Neutrophil (primary cell): ENCODE measurements around the gene SLC25A2.

ENCODE experiments used
- H3K27ac ChIP-seq: fragments of 200-600 bp; sonication (generic); 2 replicates; pipeline ENCODE4 v1.5.1; 2016; ENCODE audit warnings: mild to moderate bottlenecking, moderate library complexity
- H3K27me3 ChIP-seq: fragments of 200-600 bp; sonication (generic); 2 replicates; pipeline ENCODE4 v1.6.0; 2016; ENCODE audit warnings: mild to moderate bottlenecking
- H3K36me3 ChIP-seq: fragments of 200-600 bp; sonication (generic); 2 replicates; pipeline ENCODE4 v1.5.1; 2017
- H3K4me1 ChIP-seq, 2 experiments: fragments of 200-600 bp in 1 of 2; sonication (generic) in 1 of 2; 1 replicate in 1 of 2; 2 replicates in 1 of 2; pipeline versions ENCODE4 v1.5.1 to v1.6.1; 2013 to 2016; ENCODE audit warnings: low read depth in 1 of 2, low read length in 1 of 2, mild to moderate bottlenecking in 1 of 2, moderate library complexity in 1 of 2; ENCODE audit not compliant: control insufficient read depth in 1 of 2, insufficient read depth in 1 of 2
- H3K4me3 ChIP-seq, 2 experiments: fragments of 200-600 bp in 1 of 2; sonication (generic) in 1 of 2; 1 replicate in 1 of 2; 2 replicates in 1 of 2; pipeline ENCODE4 v1.5.1; 2013 to 2016; ENCODE audit warnings: low read depth in 1 of 2, low read length in 1 of 2, mild to moderate bottlenecking in 1 of 2, moderate library complexity in 1 of 2
- H3K9me3 ChIP-seq: fragments of 200-600 bp; sonication (generic); 2 replicates; pipeline ENCODE4 v1.5.1; 2016
- CTCF ChIP-seq: fragments of 200-600 bp; sonication (generic); IDR thresholded peaks from 2 replicates; pipeline ENCODE4 v1.5.1; 2016; ENCODE audit warnings: antibody characterized with exemption

SLC25A2 gene

DNA sequence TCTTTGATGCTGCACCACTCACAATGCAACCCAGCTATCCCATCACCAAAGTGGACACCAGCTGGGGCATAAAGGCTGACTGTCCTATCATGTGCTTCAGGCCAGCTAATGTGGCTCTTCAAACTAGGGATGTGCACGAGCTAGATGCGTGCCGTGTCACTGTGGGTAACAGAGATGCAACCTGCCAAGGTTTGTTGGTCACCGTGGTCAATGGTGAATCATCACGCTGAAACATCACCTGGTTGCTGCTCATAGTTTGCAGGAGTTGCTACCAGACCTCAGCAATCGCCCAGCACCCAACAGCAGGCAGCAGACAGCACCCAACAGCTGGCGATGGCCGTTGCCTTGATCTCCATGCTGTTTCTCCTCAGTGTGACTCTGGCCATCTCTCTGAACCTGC is 24.4 kb upstream of the SLC25A2 start:
- peaks cover 19% of the 10 kb centered on the region for H3K9me3 ChIP-seq

DNA sequence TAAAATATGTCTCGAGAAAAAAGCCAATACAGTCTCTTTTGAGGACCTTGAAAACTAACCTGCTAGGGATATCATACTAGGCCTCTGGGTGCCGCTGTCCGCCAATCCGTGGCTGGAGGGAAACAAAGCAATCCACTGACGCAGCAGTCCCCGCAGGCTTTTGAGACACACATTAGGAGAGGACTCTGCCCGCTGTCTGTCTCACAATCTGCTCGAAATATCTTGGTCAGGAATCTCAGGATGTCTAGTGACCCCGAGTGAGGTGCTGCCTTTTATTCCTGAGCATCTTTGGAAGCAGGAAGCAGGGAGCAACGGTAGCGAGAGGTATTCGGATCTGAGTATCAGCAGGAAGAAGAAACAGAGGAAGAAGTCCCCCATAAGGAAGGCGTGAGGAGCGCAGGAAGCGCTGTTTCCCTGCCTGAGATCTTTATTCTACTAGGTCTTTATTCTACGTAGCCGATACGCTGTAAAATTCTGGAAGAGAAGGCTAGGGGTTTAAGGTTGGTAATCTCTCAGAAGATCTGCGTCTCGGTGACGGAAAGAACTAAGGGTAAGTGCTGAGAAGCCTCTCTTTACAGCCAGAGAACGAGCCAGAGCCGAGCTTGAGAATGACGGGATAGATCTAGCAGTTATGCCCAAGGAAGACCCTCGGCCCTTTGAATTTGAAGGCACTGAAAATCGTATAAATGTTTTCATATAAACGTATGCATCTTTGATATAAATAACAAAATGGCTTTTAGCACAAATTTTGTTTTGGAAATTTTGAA is 22.4 kb upstream of the SLC25A2 start:
- Histone ChIP-seq H3K9me3 (peaks cover 20% of the 10 kb centered on the region), H3K27me3 (peaks cover 74% of the 10 kb centered on the region), H3K4me3 (peak overlapping the region in 1 of 2 experiments; percentile 23), H3K4me1 (peaks cover under 1 to 2% of the 10 kb centered on the region in 2 experiments), H3K36me3 (no peaks in the 10 kb centered on the region), H3K27ac (no peak overlapping the region)
- TF ChIP-seq CTCF = no peak

More for the DNA sequence above, 24.4 kb upstream of the SLC25A2 start:
- Histone ChIP-seq H3K36me3 (no peaks in the 10 kb centered on the region), H3K27me3 (peaks cover 94% of the 10 kb centered on the region), H3K27ac (no peak overlapping the region), H3K4me3 (no peak overlapping the region), H3K4me1 (no peaks in the 10 kb centered on the region)
- no peak for TF ChIP-seq CTCF

DNA sequence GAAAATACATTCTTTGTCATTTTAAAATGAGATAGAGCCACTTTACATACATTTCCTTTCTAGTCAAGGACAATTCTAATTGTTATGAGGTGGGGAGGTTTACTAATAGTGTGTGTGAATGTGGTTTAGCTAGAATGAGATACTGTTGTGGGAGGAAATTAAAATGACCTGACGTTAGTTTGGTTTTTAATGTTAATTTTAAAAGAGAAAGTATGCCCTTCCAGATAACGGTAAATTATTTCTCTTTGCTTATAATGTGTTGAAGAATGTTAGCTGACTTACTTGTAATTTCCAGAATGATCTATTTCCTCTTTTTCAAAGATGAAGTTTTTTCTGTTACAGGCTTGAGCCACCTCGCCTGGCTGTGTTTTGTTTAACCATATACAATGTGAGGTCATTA is 18.4 kb upstream of the SLC25A2 start:
- Histone ChIP-seq H3K4me3 (no peak overlapping the region), H3K36me3 (no peaks in the 10 kb centered on the region), H3K9me3 (peaks cover 32% of the 10 kb centered on the region), H3K27me3 (peaks cover 34% of the 10 kb centered on the region), H3K4me1 (peaks cover 12 to 15% of the 10 kb centered on the region in 2 experiments), H3K27ac (no peak overlapping the region)
- TF ChIP-seq CTCF = no peak

GRCh38 chr5:141320225-141321169 is 16.6 kb upstream of the SLC25A2 start, which contains the start of gene TAF7:
Gene TAF7 (minus strand): TSS chr5:141320784. CDS start chr5:141320044, 740 bp downstream.
- Histone ChIP-seq H3K36me3 (no peaks in the 10 kb centered on the region), H3K9me3 (peaks cover 33% of the 10 kb centered on the region), H3K27me3 (peaks cover 16% of the 10 kb centered on the region), H3K4me1 (peaks cover 12 to 15% of the 10 kb centered on the region in 2 experiments), H3K27ac (peak within 1 kb of the TSS; percentile 95), H3K4me3 (peak within 1 kb of the TSS; percentile 81)
- TF ChIP-seq CTCF = peak; percentile 91

GRCh38 chr5:141319699-141320098 is 15.8 kb upstream of the SLC25A2 start:
- Histone ChIP-seq H3K4me1 (peaks cover 12 to 15% of the 10 kb centered on the region in 2 experiments), H3K27me3 (peaks cover 8% of the 10 kb centered on the region), H3K27ac (peak overlapping the region; percentile 95), H3K9me3 (peaks cover 38% of the 10 kb centered on the region), H3K36me3 (no peaks in the 10 kb centered on the region), H3K4me3 (peak overlapping the region; percentile 81)
- no peak for TF ChIP-seq CTCF
